ENCODE results near the gene TAS2R4.
"Not testable (repeated sequence)": the region's sequence is repeated elsewhere in the genome, so short reads cannot be mapped to it uniquely, and the experiment has no call there.

DNA sequence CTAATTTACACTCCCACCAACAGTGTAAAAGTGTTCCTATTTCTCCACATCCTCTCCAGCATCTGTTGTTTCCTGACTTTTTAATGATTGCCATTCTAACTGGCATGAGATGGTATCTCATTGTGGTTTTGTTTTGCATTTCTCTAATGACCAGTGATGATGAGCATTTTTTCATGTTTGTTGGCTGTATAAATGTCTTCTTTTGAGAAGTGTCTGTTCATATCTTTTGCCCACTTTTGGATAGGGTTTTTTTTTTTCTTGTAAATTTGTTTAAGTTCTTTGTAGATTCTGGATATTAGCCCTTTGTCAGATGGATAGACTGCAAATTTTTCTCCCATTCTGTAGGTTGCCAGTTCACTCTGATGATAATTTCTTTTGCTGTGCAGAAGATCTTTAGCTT, 46.0 kb downstream of the TAS2R4 start:
- TF ChIP-seq POLR2A (IDR thresholded peaks at IDR 0.05; ENCODE audit: control extremely low read depth in 1 of 2, low read depth in 2 of 2, low read length in 2 of 2); EP300 (IDR thresholded peaks at IDR 0.05; ENCODE audit: borderline replicate concordance in 1 of 2, low read depth in 2 of 2, low read length in 2 of 2); TAF1 (IDR thresholded peaks at IDR 0.05; ENCODE audit: low read depth, low read length); JUND (IDR thresholded peaks at IDR 0.05; ENCODE audit: low read length); ASH2L (IDR thresholded peaks at IDR 0.05; ENCODE audit: low read length); TAF7 (optimal IDR thresholded peaks at IDR 0.05; ENCODE audit: borderline replicate concordance, low read depth, low read length); SIN3A (conservative IDR thresholded peaks at IDR 0.05 in 1 of 2, IDR thresholded peaks at IDR 0.05 in 1 of 2; ENCODE audit: low read depth in 1 of 2, low read length in 2 of 2); CEBPB (IDR thresholded peaks at IDR 0.05; ENCODE audit: low read depth, low read length); CHD2 (IDR thresholded peaks at IDR 0.05; ENCODE audit: low read length): not testable (repeated sequence)
- TF ChIP-seq, protein P1, sequence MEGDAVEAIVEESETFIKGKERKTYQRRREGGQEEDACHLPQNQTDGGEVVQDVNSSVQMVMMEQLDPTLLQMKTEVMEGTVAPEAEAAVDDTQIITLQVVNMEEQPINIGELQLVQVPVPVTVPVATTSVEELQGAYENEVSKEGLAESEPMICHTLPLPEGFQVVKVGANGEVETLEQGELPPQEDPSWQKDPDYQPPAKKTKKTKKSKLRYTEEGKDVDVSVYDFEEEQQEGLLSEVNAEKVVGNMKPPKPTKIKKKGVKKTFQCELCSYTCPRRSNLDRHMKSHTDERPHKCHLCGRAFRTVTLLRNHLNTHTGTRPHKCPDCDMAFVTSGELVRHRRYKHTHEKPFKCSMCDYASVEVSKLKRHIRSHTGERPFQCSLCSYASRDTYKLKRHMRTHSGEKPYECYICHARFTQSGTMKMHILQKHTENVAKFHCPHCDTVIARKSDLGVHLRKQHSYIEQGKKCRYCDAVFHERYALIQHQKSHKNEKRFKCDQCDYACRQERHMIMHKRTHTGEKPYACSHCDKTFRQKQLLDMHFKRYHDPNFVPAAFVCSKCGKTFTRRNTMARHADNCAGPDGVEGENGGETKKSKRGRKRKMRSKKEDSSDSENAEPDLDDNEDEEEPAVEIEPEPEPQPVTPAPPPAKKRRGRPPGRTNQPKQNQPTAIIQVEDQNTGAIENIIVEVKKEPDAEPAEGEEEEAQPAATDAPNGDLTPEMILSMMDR (IDR thresholded peaks at IDR 0.05; ENCODE audit: control extremely low read depth in 1 of 3, insufficient read depth in 1 of 3, low read depth in 1 of 3, low read length in 3 of 3): not testable (repeated sequence)
- TF ChIP-seq, protein P2, sequence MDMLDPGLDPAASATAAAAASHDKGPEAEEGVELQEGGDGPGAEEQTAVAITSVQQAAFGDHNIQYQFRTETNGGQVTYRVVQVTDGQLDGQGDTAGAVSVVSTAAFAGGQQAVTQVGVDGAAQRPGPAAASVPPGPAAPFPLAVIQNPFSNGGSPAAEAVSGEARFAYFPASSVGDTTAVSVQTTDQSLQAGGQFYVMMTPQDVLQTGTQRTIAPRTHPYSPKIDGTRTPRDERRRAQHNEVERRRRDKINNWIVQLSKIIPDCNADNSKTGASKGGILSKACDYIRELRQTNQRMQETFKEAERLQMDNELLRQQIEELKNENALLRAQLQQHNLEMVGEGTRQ (IDR thresholded peaks at IDR 0.05; ENCODE audit: low read length): not testable (repeated sequence)
